Hematopoietic multipotent progenitor cell treated with erythropoietin and hydrocortisone succinate and interleukin-3 and kit ligand, for 6 days (in vitro differentiated cells): ENCODE results near the gene CLSTN2.

Experiments used
- DNase-seq: peaks from one replicate; pipeline ENCODE4 v3.0.0-alpha.2; 2015

The CLSTN2 gene

DNA sequence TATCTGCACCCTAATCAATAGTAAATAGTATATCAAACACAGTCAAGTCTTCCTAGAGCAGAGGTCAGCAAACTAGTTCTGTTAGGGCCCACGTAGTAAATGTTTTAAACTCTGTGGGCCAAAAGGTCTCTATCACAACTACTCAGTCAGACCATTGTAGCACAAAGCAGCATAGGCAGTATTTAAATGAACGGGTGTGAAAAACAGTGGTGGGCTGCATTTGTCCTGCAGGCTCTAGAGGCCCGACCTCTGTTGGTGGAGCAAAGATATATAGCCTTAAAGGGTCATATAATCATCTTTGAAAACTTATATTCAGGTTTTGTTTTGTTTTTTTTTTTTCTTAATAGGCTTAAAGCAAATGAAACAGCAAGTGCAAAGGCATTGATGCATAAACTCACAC lies 416.5 kb downstream of the CLSTN2 start:
- DNase-seq, result no peak

- no peak for DNase-seq
Measured at GRCh38 chr3:140355481-140355880, 420.5 kb downstream of the CLSTN2 start.

DNA sequence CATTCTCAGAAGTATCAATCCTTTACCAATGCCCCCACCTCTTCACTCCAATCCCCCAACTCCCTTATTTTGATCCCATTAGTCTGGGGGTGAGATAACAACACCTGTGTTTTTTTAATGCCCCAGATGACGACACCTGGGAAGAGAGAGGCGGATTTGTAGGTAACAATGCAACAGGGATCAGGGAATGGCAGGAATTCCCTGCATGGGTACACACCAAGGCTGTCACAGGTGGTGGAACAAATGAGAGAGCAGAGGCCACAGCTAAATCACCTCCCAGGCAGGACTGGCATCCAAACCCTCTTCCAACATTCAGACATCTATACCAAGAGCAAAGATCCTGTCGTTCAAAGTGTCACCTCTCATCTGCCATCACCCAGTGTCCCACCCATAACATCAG lies 423.7 kb downstream of the CLSTN2 start:
- no peak for DNase-seq

DNA sequence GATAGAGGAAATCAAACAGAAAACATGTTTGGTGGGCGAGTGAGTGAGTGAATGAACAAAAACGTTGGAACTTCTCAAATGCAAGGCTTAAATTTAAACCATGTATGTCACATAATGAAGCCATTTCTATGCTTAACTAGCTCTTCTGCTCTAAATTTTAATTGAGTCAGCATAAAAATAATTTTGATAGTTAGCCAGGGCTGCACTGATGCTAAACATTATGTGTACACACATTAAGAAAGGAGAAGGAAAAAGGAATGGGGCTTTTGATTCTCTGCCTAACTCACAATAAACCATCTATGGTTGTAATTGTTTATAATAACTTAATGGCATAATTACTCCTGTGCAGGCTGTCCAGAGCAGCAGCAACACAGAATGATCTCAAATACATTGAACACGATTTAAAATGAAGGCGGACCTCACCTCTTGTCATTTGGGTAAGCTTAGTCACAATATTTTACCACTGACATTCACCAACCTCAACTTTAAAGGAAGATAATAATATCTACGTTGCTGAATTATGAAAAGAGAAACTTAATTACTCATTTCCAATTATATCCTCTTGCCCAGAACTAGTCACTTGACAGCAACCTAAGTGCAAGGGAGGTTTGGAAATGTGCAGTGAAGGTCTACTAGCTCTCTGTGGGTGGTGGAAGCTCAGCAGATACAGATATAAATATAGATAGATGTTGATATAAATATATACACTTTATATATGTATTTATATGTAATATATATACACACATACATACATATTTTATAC lies 424.4 kb downstream of the CLSTN2 start:
- no peak for DNase-seq

- no peak for DNase-seq
Measured at GRCh38 chr3:140360332-140360731, 425.3 kb downstream of the CLSTN2 start.

- DNase-seq, result no peak
Measured at GRCh38 chr3:140363801-140364200, 428.8 kb downstream of the CLSTN2 start.

GRCh38 chr3:140365872-140366697 lies 431.1 kb downstream of the CLSTN2 start:
- no peak for DNase-seq

GRCh38 chr3:140368223-140368811 lies 433.3 kb downstream of the CLSTN2 start:
- no peak for DNase-seq

DNA sequence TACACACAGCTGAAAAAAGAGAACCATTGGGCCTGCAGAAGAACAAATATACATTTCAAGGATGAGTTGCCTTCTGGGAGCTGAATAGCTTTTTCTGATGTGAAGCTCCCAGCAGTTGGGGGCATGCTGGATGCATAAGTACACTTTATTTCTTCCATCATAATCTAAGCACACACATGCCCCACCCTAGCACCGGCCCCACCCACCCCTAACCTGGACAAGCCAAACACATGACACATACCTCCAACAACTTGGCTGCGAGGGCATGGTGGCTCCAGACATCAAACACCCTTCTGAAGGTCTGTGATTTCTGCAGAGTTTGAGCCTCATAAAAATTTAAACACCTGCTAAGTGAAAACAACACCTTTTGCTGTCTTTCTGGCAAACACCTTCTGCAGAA lies 435.7 kb downstream of the CLSTN2 start:
- DNase-seq, result no peak

GRCh38 chr3:140373234-140373633 lies 438.2 kb downstream of the CLSTN2 start:
- DNase-seq, result no peak

- DNase-seq, result no peak
Measured at GRCh38 chr3:140375002-140375401, 440.0 kb downstream of the CLSTN2 start.

GRCh38 chr3:140376136-140376889 lies 441.3 kb downstream of the CLSTN2 start:
- no peak for DNase-seq

DNA sequence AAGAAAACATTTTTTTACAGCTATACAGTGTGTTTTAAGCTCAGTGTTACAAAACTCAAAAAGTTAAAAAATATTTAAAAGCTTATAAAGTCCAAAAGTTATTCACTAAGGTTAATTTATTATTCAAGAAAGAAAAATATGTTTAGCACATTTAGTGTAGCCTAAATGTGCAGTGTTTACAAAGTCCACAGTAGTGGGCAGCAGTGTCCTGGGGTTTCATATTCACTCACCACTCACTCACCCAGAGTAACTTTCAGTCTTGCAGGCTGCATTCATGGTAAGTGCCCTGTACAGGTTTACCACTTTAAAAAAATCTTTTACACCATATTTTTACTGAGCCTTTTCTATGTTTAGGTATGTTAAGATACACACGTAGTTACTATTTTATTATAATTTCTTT lies 442.7 kb downstream of the CLSTN2 start:
- DNase-seq, result no peak

GRCh38 chr3:140378571-140379340 lies 443.8 kb downstream of the CLSTN2 start:
- no peak for DNase-seq

- no peak for DNase-seq
Measured at GRCh38 chr3:140384028-140384771, 449.2 kb downstream of the CLSTN2 start.

DNA sequence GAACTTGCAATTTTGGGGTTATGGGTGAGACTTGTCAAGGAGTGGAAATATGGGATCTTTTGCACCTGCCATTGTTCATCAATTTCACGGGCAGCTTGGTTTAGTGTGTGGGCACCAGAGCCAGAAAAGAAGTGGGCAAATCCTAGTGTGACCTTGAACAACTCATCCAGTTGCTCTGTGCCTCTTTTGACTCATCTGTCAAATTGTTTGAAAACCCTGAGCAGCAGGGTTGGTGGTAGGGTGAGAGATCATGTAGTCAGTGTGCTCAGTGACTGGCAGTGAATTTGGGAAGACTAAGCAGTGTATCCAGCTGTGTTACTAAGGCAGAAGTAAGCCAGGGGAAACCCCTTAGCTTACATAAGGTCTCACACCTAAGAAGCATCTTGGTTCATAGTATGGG lies 449.9 kb downstream of the CLSTN2 start:
- no peak for DNase-seq

GRCh38 chr3:140386357-140387100 lies 451.5 kb downstream of the CLSTN2 start:
- DNase-seq, result no peak

- DNase-seq, result no peak
Measured at GRCh38 chr3:140387244-140387643, 452.3 kb downstream of the CLSTN2 start.

DNA sequence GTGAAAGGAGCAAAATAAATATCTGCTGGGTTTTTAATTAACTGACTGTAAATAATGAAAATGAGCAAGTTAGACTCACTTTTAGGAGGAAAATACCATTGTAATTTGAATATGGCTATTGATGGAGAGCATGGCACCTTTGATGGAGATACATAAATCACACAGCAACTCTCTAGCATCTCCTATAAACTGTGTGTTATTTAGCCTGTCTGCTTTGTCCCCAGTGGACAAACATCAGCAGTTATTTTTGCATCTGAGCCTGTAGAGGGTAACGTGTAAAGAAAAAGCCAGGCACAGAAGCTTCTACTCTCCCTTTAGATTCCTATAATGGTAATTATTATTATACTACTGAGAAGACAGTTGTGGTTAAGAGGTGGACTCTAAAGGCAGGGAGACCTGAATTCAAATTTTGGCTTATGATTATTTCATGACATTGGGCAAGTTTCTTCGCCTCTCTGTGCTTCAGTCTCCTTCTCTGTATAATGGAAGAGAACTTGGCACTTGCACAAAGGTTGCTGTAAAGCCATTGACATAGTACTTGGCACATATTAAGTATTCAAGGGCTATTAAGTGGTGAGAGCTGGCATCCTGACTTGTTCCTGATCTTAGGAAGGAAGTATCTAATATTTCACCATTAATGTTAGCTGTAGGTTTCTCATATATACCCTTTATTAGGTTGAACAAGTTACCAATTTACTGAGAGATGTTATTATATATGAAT lies 453.4 kb downstream of the CLSTN2 start:
- no peak for DNase-seq

- DNase-seq, result no peak
Measured at GRCh38 chr3:140391061-140391460, 456.1 kb downstream of the CLSTN2 start.
